MM.1S (cell line): ENCODE data around the gene MYZAP.

Experiments used
- DNase-seq: peaks from one replicate; pipeline ENCODE4 v3.0.0-alpha.2; 2015
- H2AFZ ChIP-seq: fragments of 300-600 bp; sonication (generic); 2 replicates; pipeline ENCODE4 v1.6.0; 2016; ENCODE audit warnings: antibody characterized with exemption, low read length
- H3F3A ChIP-seq: fragments of 300-600 bp; sonication (generic); 2 replicates; pipeline ENCODE4 v1.6.1; 2016; ENCODE audit warnings: mild to moderate bottlenecking, antibody characterized with exemption, low read length, moderate library complexity, mixed read lengths; ENCODE audit not compliant: insufficient read depth
- H3K27ac ChIP-seq: fragments of 300-600 bp; sonication (generic); 2 replicates; pipeline ENCODE4 v1.5.1; 2016; ENCODE audit warnings: mild to moderate bottlenecking, low read length
- H3K27me3 ChIP-seq: fragments of 300-600 bp; sonication (generic); replicated peaks from 2 replicates; pipeline ENCODE4 v1.6.0; 2016; ENCODE audit warnings: low read length; ENCODE audit not compliant: insufficient read depth
- H3K36me3 ChIP-seq: fragments of 300-600 bp; sonication (generic); replicated peaks from 2 replicates; pipeline ENCODE4 v1.6.1; 2016; ENCODE audit warnings: mild to moderate bottlenecking, low read length, mixed read lengths; ENCODE audit not compliant: insufficient read depth
- H3K4me1 ChIP-seq: fragments of 300-600 bp; sonication (generic); 2 replicates; pipeline ENCODE4 v1.6.1; 2016; ENCODE audit warnings: low read length, mixed read lengths
- H3K4me2 ChIP-seq: fragments of 300-600 bp; sonication (generic); 2 replicates; pipeline ENCODE4 v1.6.0; 2016; ENCODE audit warnings: low read depth, low read length
- H3K4me3 ChIP-seq: fragments of 300-600 bp; sonication (generic); 2 replicates; pipeline ENCODE4 v1.5.1; 2016; ENCODE audit warnings: low read length, mixed read lengths
- H3K79me2 ChIP-seq: fragments of 300-600 bp; sonication (generic); 2 replicates; pipeline ENCODE4 v1.6.1; 2016; ENCODE audit warnings: mixed run types, low read length, mixed read lengths
- H3K9ac ChIP-seq: fragments of 300-600 bp; sonication (generic); 2 replicates; pipeline ENCODE4 v1.6.1; 2016; ENCODE audit warnings: low read length, mixed read lengths
- H3K9me2 ChIP-seq: fragments of 300-600 bp; sonication (generic); replicated peaks from 2 replicates; pipeline ENCODE4 v1.6.1; 2016; ENCODE audit warnings: mild to moderate bottlenecking, low read length, mixed read lengths; ENCODE audit not compliant: insufficient read depth
- H3K9me3 ChIP-seq: fragments of 300-600 bp; sonication (generic); replicated peaks from 2 replicates; pipeline ENCODE4 v1.6.1; 2016; ENCODE audit warnings: mild to moderate bottlenecking, low read length, mixed read lengths; ENCODE audit not compliant: insufficient read depth
- H4K20me1 ChIP-seq: fragments of 300-600 bp; sonication (generic); 2 replicates; pipeline ENCODE4 v1.6.1; 2016; ENCODE audit warnings: mild to moderate bottlenecking, low read length, moderate library complexity, mixed read lengths; ENCODE audit not compliant: insufficient read depth
- EZH2 ChIP-seq: fragments of 300-600 bp; sonication (generic); optimal IDR thresholded peaks from 2 replicates; pipeline ENCODE3; 2017; ENCODE audit warnings: low read depth, mild to moderate bottlenecking, antibody characterized with exemption, low read length, mixed read lengths
- EZH2phosphoT487 ChIP-seq: fragments of 300-600 bp; sonication (generic); IDR thresholded peaks from 2 replicates; pipeline ENCODE4 v1.6.1; 2018; ENCODE audit warnings: antibody characterized with exemption, low read length
- TF ChIP-seq, protein P1 (sequence below): fragments of 300-600 bp; sonication (generic); IDR thresholded peaks from 2 replicates; pipeline ENCODE4 v1.5.1; 2016; ENCODE audit warnings: antibody characterized with exemption, low read length, mixed read lengths

MYZAP gene

DNA sequence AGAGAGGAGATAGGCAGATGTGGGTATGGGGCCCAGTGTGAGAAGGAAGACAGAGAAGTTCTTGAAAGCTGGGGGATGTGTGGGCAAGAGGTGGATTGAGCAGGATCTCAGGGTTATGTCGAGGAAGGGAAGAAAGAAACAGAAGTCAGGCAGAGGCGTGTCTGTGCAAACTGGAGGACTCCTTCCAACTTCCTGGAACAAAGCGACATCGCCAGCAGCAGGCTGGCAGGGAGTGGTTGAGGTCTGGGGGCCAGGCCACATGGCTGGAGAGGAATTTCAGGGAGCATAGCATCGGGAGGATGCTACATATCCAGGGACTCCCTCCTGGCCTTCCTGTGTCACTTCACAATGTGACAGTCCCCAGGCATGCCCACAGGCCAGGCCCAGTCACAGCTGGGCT is 42.9 kb upstream of the MYZAP start:
- no peak overlapping the region for H3K4me3 ChIP-seq
- TF ChIP-seq, protein P1, sequence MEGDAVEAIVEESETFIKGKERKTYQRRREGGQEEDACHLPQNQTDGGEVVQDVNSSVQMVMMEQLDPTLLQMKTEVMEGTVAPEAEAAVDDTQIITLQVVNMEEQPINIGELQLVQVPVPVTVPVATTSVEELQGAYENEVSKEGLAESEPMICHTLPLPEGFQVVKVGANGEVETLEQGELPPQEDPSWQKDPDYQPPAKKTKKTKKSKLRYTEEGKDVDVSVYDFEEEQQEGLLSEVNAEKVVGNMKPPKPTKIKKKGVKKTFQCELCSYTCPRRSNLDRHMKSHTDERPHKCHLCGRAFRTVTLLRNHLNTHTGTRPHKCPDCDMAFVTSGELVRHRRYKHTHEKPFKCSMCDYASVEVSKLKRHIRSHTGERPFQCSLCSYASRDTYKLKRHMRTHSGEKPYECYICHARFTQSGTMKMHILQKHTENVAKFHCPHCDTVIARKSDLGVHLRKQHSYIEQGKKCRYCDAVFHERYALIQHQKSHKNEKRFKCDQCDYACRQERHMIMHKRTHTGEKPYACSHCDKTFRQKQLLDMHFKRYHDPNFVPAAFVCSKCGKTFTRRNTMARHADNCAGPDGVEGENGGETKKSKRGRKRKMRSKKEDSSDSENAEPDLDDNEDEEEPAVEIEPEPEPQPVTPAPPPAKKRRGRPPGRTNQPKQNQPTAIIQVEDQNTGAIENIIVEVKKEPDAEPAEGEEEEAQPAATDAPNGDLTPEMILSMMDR = no peak
- TF ChIP-seq EZH2 (no peak), EZH2phosphoT487 (no peak)
- no peak overlapping the region for H3K9ac ChIP-seq
- no peak for DNase-seq
- no peak overlapping the region for H3K4me2 ChIP-seq
- no peaks in the 10 kb centered on the region for H4K20me1 ChIP-seq
- no peaks in the 10 kb centered on the region for H3K9me2 ChIP-seq
- no peaks in the 10 kb centered on the region for H3K9me3 ChIP-seq
- no peaks in the 10 kb centered on the region for H3K36me3 ChIP-seq
- no peak overlapping the region for H3K27ac ChIP-seq
- no peaks in the 10 kb centered on the region for H3K79me2 ChIP-seq
- H2AFZ ChIP-seq = no peak overlapping the region
- H3K4me1 ChIP-seq = no peaks in the 10 kb centered on the region
- no peaks in the 10 kb centered on the region for H3F3A ChIP-seq
- H3K27me3 ChIP-seq = no peaks in the 10 kb centered on the region

DNA sequence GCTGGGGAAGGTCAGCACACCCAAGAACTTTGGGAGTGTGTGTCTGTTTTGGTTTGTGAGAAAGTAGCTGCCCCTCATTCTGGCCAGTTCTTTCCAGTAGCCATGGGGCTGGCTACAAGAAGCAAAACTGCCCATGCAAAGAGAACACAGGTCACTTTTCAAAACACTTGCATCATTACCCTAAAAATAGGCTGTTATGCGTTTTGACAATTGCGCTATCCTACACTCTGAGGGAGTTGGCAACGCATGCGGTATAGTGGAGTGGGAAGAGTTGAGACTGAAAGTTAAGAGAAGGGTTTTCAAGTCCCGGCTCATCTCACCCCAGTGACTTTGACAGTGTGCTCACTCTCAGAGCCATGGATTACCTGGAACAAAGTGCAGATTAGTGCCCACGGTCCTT is 41.8 kb upstream of the MYZAP start:
- Histone ChIP-seq H3K9me3 (no peaks in the 10 kb centered on the region), H3K9me2 (no peaks in the 10 kb centered on the region), H3K79me2 (no peaks in the 10 kb centered on the region), H4K20me1 (no peaks in the 10 kb centered on the region), H3K9ac (no peak overlapping the region), H2AFZ (no peak overlapping the region), H3K27me3 (no peaks in the 10 kb centered on the region), H3K4me2 (no peak overlapping the region), H3F3A (no peaks in the 10 kb centered on the region), H3K4me3 (no peak overlapping the region), H3K4me1 (no peaks in the 10 kb centered on the region), H3K36me3 (no peaks in the 10 kb centered on the region), H3K27ac (no peak overlapping the region)
- no peak for DNase-seq
- TF ChIP-seq, protein P1 = no peak
- TF ChIP-seq EZH2phosphoT487 = no peak
- no peak for TF ChIP-seq EZH2

DNA sequence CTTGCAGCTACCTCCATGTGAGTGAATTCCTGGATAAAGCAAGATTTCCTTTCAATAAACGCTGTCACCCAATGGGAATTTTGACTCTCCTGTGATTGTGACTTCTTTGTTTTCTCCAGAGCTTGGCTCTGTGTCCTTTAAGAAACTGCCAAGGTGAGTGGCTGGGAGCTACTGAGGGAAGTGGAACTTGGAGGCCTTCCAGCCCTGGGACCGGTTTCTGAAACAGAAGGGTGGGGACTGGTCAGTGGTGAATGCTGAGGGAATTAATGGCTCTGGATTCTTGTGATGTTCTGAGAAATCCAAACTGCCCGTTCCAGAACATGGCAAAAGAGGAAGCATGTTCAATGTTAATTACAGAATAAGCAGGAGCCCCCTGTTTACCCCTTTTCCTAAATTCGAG is 41.1 kb upstream of the MYZAP start:
- Histone ChIP-seq H3K36me3 (no peaks in the 10 kb centered on the region), H3K27ac (no peak overlapping the region), H3K4me3 (no peak overlapping the region), H3K79me2 (no peaks in the 10 kb centered on the region), H3K4me1 (no peaks in the 10 kb centered on the region), H3K9me3 (no peaks in the 10 kb centered on the region), H3K27me3 (no peaks in the 10 kb centered on the region), H3K9ac (no peak overlapping the region), H3K4me2 (no peak overlapping the region), H2AFZ (no peak overlapping the region), H3F3A (no peaks in the 10 kb centered on the region), H3K9me2 (no peaks in the 10 kb centered on the region), H4K20me1 (no peaks in the 10 kb centered on the region)
- TF ChIP-seq, protein P1 = no peak
- TF ChIP-seq EZH2 (no peak), EZH2phosphoT487 (no peak)
- DNase-seq = no peak
